AG10803 (cell line): ENCODE results near the gene CCDC74B.
"Not testable (repeated sequence)": the region's sequence is repeated elsewhere in the genome, so short reads cannot be mapped to it uniquely, and the experiment has no call there.

Source experiments
- DNase-seq: peaks from one replicate; pipeline ENCODE4 v3.0.0; 2010; ENCODE audit warnings: low read depth
- H3K4me3 ChIP-seq: 2 replicates; pipeline ENCODE4 v1.5.1; 2011; ENCODE audit warnings: mild to moderate bottlenecking, low read length, control low read depth
- TF ChIP-seq, protein P1 (sequence below): conservative IDR thresholded peaks from 2 replicates; pipeline ENCODE4 v1.5.1; 2011; ENCODE audit warnings: mild to moderate bottlenecking, low read length, control low read depth, inconsistent platforms

The CCDC74B gene

GRCh38 chr2:130136546-130136945 lies 8.4 kb downstream of the CCDC74B start:
- H3K4me3 ChIP-seq, DNase-seq: not testable (repeated sequence)

- no peak for DNase-seq
- no peak overlapping the region for H3K4me3 ChIP-seq
- TF ChIP-seq, protein P1, sequence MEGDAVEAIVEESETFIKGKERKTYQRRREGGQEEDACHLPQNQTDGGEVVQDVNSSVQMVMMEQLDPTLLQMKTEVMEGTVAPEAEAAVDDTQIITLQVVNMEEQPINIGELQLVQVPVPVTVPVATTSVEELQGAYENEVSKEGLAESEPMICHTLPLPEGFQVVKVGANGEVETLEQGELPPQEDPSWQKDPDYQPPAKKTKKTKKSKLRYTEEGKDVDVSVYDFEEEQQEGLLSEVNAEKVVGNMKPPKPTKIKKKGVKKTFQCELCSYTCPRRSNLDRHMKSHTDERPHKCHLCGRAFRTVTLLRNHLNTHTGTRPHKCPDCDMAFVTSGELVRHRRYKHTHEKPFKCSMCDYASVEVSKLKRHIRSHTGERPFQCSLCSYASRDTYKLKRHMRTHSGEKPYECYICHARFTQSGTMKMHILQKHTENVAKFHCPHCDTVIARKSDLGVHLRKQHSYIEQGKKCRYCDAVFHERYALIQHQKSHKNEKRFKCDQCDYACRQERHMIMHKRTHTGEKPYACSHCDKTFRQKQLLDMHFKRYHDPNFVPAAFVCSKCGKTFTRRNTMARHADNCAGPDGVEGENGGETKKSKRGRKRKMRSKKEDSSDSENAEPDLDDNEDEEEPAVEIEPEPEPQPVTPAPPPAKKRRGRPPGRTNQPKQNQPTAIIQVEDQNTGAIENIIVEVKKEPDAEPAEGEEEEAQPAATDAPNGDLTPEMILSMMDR, result no peak
Measured at GRCh38 chr2:130135692-130136541, 9.0 kb downstream of the CCDC74B start.

DNA sequence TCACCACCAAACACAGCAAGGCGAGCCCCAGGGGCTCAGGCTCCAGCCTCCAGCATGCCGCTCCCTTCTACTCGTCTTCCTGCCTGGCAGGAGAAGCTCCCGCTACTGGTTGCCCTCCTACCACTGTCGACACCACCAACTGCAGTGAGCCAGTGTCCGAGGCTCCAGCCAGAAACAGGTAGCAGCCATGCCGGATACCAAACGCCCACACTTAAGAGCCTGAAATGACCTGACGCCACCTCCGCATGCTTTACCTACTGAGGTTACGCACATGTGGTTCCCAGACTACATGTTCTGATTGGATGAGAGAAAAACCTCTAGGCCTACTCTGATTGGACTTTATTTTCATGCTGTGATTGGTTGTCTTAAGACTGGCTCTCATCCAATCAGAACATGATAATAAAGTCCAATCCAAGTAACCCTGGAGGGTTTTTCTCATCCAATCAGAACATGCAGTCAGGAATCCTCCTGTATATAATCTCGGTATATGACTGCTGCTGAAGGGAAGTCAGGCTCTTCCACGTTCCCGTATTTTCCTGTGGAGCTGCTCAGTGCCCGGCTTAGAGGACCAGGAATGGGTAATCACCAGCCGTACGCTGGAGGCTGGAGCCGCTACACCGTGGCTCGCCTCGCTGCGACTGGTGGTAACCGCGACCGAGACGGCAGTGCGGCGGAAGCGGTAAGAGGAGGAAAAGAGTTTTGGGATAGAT lies 15.6 kb downstream of the CCDC74B start, which contains the start of gene POTEF:
POTEF (minus strand) TSS at position 103 of the 710 bp plus-strand sequence. CDS start 8,707 bp downstream, outside the sequence.
- H3K4me3 ChIP-seq, DNase-seq: not testable (repeated sequence)

- not testable (repeated sequence) for H3K4me3 ChIP-seq, DNase-seq
Measured at GRCh38 chr2:130128464-130128863, 16.4 kb downstream of the CCDC74B start.

- H3K4me3 ChIP-seq, DNase-seq: not testable (repeated sequence)
Measured at GRCh38 chr2:130127726-130128125, 17.2 kb downstream of the CCDC74B start.

DNA sequence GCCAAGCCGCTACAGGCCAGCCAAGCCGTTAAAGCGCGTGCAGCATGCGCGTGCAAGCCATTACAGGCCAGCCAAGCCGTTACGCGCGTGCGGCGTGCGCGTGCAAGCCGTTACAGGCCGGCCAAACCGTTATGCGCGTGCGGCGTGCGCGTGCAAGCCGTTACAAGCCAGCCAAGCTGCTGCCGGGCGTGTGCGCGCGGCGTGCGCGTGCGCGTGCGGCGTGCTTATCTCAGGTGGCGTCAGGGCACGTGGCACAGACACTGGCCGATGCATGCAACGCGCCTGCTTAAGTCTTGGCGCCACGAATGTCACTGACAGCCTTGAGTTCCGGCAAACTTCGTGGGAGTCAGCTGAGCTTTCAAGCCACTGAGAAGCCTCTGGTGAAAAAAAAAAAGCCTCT lies 24.0 kb downstream of the CCDC74B start:
- not testable (repeated sequence) for DNase-seq, H3K4me3 ChIP-seq

GRCh38 chr2:130102597-130103363 lies 42.1 kb downstream of the CCDC74B start:
- DNase-seq, H3K4me3 ChIP-seq: not testable (repeated sequence)
